Thoracic aorta (tissue), 2 donors: ENCODE data around the gene PCDH8. TPM values are rescaled to one million over a fixed set of nuclear protein-coding genes. Genes with fewer than 3 reads are reported as not detected.

Experiments
- ATAC-seq: fragments of 150-250 bp; one replicate; pipeline ENCODE4 v1.8.0; 2017; ENCODE audit warnings: low read depth; ENCODE audit not compliant: insufficient number of reproducible peaks, low FRiP score
- DNase-seq: peaks from one replicate; pipeline ENCODE4 v3.0.0-alpha.2; 2020; ENCODE audit warnings: low spot score
- H3K27ac ChIP-seq, 2 donors: fragments of 200-600 bp; sonication (generic); 1 replicate in 1 of 2; 2 replicates in 1 of 2; pipeline ENCODE4 v1.5.1; 2016; ENCODE audit warnings: mild to moderate bottlenecking in 2 of 2, moderate library complexity in 2 of 2
- H3K27me3 ChIP-seq: fragments of 200-600 bp; sonication (generic); replicated peaks from 2 replicates; pipeline ENCODE4 v1.6.0; 2016; ENCODE audit warnings: mild to moderate bottlenecking; ENCODE audit not compliant: insufficient read depth
- H3K36me3 ChIP-seq: fragments of 200-600 bp; sonication (generic); one replicate; pipeline ENCODE4 v1.5.1; 2016
- H3K4me1 ChIP-seq, 2 donors: fragments of 200-600 bp; sonication (generic); 1 replicate in 1 of 2; 2 replicates in 1 of 2; pipeline versions ENCODE4 v1.5.1 to v1.6.0; 2016; ENCODE audit warnings: low read depth in 2 of 2, mild to moderate bottlenecking in 1 of 2; ENCODE audit not compliant: control insufficient read depth in 1 of 2
- H3K4me3 ChIP-seq: fragments of 200-600 bp; sonication (generic); 2 replicates; pipeline ENCODE4 v1.5.1; 2016; ENCODE audit warnings: mild to moderate bottlenecking
- H3K9me3 ChIP-seq: fragments of 200-600 bp; sonication (generic); 2 replicates; pipeline ENCODE4 v1.5.1; 2016
- total RNA-seq, 2 donors: library from RNA; depleted of rRNA; stranded (reverse); fragments of >200 nt; gene quantifications; one replicate each; pipeline versions ENCODE4 v1.1.0 to v1.2.3, GENCODE V29; 2016
- TF ChIP-seq, protein P1 (sequence below): fragments of 200-600 bp; sonication (generic); IDR thresholded peaks from one replicate; pipeline ENCODE4 v1.5.1; 2019; ENCODE audit warnings: antibody characterized with exemption

The PCDH8 gene
- total RNA-seq, 2 donors from 2014 or later: not detected

DNA sequence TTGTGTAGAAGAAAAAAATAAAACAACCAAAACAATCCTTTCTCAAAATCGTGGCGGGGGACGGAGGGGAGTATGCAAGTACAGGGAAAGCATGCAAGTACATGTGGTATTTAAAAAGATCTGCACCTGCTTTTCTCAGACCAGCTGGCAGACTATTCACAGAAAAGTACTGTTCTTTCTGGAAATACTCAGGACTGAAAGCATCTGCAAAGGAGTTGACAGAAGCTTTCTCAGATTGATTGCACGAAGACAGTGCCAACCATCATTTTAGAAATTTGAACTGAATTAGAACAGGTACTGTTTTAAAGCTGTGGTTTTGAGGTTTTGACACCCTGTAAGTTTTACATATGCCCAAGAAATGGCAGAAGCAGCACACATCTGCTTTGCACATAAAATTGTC is 19.8 kb upstream of the PCDH8 start:
- Histone ChIP-seq H3K4me1 (no peaks in the 10 kb centered on the region), H3K9me3 (no peaks in the 10 kb centered on the region), H3K4me3 (no peak overlapping the region), H3K27me3 (no peaks in the 10 kb centered on the region), H3K36me3 (no peaks in the 10 kb centered on the region), H3K27ac (no peak overlapping the region)
- DNase-seq (no peak), ATAC-seq (no peak)
- TF ChIP-seq, protein P1, sequence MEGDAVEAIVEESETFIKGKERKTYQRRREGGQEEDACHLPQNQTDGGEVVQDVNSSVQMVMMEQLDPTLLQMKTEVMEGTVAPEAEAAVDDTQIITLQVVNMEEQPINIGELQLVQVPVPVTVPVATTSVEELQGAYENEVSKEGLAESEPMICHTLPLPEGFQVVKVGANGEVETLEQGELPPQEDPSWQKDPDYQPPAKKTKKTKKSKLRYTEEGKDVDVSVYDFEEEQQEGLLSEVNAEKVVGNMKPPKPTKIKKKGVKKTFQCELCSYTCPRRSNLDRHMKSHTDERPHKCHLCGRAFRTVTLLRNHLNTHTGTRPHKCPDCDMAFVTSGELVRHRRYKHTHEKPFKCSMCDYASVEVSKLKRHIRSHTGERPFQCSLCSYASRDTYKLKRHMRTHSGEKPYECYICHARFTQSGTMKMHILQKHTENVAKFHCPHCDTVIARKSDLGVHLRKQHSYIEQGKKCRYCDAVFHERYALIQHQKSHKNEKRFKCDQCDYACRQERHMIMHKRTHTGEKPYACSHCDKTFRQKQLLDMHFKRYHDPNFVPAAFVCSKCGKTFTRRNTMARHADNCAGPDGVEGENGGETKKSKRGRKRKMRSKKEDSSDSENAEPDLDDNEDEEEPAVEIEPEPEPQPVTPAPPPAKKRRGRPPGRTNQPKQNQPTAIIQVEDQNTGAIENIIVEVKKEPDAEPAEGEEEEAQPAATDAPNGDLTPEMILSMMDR: no peak

DNA sequence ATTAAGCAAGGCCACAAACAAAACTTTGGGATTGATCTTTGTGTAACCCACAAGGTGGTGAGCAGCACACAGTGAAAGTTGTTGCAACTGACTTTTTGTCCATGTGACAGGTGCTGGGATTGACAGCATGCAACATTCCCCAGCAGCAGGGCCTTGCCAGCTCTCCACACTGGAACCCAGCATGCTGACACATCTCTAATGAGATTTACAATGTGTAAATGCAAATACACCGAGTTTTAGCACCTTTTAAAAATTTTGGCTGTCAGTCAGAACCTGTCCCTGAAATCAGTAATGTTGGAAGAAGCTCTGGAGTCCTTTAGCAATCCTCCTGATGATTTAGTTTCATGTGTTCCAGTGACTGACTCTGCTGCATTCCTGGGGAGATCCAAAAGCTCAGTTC is 16.5 kb upstream of the PCDH8 start:
- H3K36me3 ChIP-seq: no peaks in the 10 kb centered on the region
- no peak overlapping the region for H3K4me3 ChIP-seq
- TF ChIP-seq, protein P1: no peak
- no peaks in the 10 kb centered on the region for H3K4me1 ChIP-seq
- no peak overlapping the region for H3K27ac ChIP-seq
- ATAC-seq (no peak), DNase-seq (no peak)
- H3K9me3 ChIP-seq: no peaks in the 10 kb centered on the region
- H3K27me3 ChIP-seq: no peaks in the 10 kb centered on the region

DNA sequence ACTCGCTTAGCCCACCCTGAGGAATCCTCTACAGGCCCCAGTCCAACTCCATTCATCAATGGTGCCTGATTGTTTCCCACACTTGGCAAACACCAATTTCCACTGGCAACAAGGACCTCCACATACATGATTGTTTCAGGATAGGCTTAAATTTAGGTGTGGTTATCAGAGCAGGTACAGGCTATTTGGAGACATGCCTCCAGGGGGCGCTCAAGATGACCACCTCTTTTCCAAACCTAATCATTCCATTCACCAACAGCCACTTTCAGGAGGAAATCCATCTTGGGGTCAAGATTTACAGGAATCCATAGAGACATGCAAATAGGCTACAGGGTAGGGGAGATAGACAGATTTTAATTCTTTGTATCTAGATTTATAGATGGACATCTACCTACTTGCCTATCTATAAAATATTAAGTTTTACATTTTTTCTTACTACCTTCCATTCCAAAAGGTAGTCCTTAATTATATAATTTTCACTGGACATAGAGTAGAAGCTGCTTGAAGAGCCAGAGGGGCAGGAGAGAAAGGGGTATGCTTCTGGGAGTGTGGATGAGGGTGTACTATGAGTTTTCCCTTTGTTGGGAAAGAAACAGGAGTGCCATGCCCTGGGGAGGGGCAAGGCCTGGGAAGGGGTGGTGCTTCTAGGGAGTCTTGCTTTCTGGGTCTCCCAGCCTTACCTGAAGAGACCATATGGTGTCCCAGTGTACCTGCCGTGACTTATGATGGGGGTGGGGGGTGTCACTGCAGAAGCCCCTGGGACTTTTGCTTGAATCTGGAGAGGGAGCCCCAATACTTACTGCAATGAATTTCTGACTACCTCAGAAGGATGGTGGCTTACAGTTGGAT is 14.1 kb upstream of the PCDH8 start:
- Histone ChIP-seq H3K27ac (no peak overlapping the region), H3K27me3 (no peaks in the 10 kb centered on the region), H3K4me3 (no peak overlapping the region), H3K9me3 (no peaks in the 10 kb centered on the region), H3K4me1 (no peaks in the 10 kb centered on the region), H3K36me3 (no peaks in the 10 kb centered on the region)
- ATAC-seq (no peak), DNase-seq (no peak)
- TF ChIP-seq, protein P1: peak; percentile 25

DNA sequence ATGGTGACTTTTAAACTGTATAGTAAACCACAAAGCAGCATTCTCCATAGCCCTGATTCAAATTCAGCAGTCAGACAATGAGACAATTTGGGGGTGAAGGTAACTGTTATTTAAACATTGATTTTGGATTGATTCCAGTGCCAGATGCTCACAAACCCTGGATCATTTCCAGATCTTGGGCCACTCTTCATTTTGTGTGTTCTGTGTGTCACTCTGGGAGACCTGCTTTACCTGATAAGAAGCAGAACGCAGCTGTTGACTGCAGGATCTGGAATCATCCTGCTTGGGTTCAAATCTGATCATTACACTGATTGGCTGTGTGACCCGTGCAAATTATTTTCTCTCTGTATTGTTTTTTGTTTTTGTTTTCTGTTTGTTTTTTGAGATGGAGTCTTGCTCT is 4.0 kb upstream of the PCDH8 start:
- Histone ChIP-seq H3K27me3 (peaks cover 15% of the 10 kb centered on the region), H3K9me3 (no peaks in the 10 kb centered on the region), H3K4me3 (no peak overlapping the region), H3K27ac (no peak overlapping the region), H3K4me1 (peaks cover 13 to 15% of the 10 kb centered on the region in 2 donors), H3K36me3 (no peaks in the 10 kb centered on the region)
- DNase-seq (no peak), ATAC-seq (no peak)
- TF ChIP-seq, protein P1: no peak

DNA sequence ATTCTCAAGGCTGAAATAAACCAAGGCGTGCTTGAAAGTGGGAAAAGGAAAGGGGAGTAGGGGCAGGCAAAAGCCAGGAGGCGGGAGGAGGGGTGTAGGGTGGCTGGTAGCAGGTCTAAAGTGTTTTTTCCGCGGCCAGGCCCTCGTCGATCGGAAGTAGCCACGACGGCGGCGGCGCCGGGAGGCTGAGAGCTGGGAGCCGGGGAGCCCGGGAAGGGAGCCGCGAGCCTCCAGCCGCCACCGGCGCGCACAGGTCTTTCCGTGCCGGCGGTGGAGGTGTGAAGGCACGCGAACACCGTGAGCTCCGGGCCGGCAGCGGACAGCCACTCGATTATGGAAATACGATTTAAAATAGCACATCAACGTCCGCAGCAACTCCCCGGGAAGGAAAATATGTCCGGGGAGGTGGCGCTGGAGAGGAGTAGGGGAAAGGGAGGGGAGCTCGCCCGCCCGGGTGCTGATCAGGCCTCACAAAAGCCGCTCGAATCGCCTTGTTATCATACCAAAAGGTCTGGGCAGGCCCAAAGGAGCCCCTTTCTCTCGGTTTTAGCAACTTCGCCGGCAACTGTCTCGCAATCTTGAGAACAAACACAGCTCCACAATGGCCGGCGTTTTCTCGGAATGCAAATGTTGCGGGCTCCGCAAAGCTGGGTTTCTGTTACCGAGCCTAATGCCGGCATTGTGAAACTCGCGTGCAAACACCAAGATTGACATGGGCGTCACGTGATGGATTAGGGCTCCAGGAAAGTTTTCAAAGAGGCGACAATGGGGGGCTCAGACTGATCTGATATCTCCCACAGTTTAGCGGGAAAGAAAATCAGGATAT is 2.9 kb upstream of the PCDH8 start:
- DNase-seq (no peak), ATAC-seq (peak; percentile 25)
- Histone ChIP-seq H3K4me3 (peak overlapping the region; percentile 70), H3K9me3 (no peaks in the 10 kb centered on the region), H3K4me1 (peaks cover 13 to 23% of the 10 kb centered on the region in 2 donors), H3K27me3 (peaks cover 22% of the 10 kb centered on the region), H3K27ac (peak overlapping the region; percentile 27 to 74), H3K36me3 (no peaks in the 10 kb centered on the region)
- TF ChIP-seq, protein P1: no peak
